ENCODE results near the gene PSMD2.
"Not testable (repeated sequence)": the region's sequence is repeated elsewhere in the genome, so short reads cannot be mapped to it uniquely, and the experiment has no call there.

Gene PSMD2

GRCh38 chr3:184339001-184339400 is 40.0 kb downstream of the PSMD2 start:
- no peak for DNase-seq (ENCODE audit: low read depth, low spot score)

- DNase-seq (ENCODE audit: low read depth, low spot score) = not testable (repeated sequence)
These were observed 40.6 kb downstream of the PSMD2 start for GRCh38 chr3:184339451-184340135.

- DNase-seq (ENCODE audit: low read depth, low spot score) = no peak
These were observed 42.9 kb downstream of the PSMD2 start for GRCh38 chr3:184341925-184342324.

- no peak for DNase-seq (ENCODE audit: low read depth, low spot score)
These were observed 44.3 kb downstream of the PSMD2 start for GRCh38 chr3:184343200-184343876.

GRCh38 chr3:184344579-184345316 is 45.7 kb downstream of the PSMD2 start:
- DNase-seq (ENCODE audit: low read depth, low spot score) = no peak

- DNase-seq (ENCODE audit: low read depth, low spot score) = no peak
These were observed 46.5 kb downstream of the PSMD2 start for GRCh38 chr3:184345317-184346144.

GRCh38 chr3:184346480-184347190 is 47.6 kb downstream of the PSMD2 start:
- DNase-seq (ENCODE audit: low read depth, low spot score) = no peak

GRCh38 chr3:184347321-184348056 is 48.4 kb downstream of the PSMD2 start:
- no peak for DNase-seq (ENCODE audit: low read depth, low spot score)

GRCh38 chr3:184348057-184348382 is 49.0 kb downstream of the PSMD2 start:
- no peak for DNase-seq (ENCODE audit: low read depth, low spot score)

GRCh38 chr3:184349563-184350470 is 50.8 kb downstream of the PSMD2 start:
- no peak for DNase-seq (ENCODE audit: low read depth, low spot score)

- no peak for DNase-seq (ENCODE audit: low read depth, low spot score)
These were observed 51.6 kb downstream of the PSMD2 start for GRCh38 chr3:184350618-184351017.

GRCh38 chr3:184351511-184352148 is 52.6 kb downstream of the PSMD2 start:
- DNase-seq (ENCODE audit: low read depth, low spot score) = no peak

GRCh38 chr3:184352149-184352785 is 53.2 kb downstream of the PSMD2 start:
- no peak for DNase-seq (ENCODE audit: low read depth, low spot score)

GRCh38 chr3:184352897-184353545 is 54.0 kb downstream of the PSMD2 start:
- no peak for DNase-seq (ENCODE audit: low read depth, low spot score)

- no peak for DNase-seq (ENCODE audit: low read depth, low spot score)
These were observed 54.5 kb downstream of the PSMD2 start for GRCh38 chr3:184353546-184353941.

- no peak for DNase-seq (ENCODE audit: low read depth, low spot score)
These were observed 55.2 kb downstream of the PSMD2 start for GRCh38 chr3:184354121-184354728.

- no peak for DNase-seq (ENCODE audit: low read depth, low spot score)
These were observed 55.7 kb downstream of the PSMD2 start for GRCh38 chr3:184354754-184355153.
